ENCODE results near the gene PNPLA5.

Gene PNPLA5

DNA sequence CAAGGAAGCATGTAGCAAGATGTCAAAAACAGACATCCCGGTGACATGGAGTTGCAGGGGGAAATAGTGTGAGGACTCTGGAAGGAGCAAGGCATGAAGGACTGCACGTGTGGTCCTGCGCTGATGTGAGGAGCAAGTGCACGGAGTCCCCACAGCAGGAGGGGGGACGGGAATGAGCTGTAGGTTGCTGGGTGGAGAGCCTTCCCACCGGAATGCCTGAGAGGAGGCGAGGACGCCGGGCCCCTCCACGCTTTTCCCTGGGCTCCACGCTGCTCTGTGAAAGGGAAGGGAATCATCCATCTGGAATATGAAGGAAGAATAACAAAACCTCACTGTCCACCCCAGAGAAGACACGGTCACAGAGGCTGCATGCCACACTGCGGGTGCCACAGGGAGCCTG lies 56.1 kb downstream of the PNPLA5 start:
- no peak for DNase-seq

DNA sequence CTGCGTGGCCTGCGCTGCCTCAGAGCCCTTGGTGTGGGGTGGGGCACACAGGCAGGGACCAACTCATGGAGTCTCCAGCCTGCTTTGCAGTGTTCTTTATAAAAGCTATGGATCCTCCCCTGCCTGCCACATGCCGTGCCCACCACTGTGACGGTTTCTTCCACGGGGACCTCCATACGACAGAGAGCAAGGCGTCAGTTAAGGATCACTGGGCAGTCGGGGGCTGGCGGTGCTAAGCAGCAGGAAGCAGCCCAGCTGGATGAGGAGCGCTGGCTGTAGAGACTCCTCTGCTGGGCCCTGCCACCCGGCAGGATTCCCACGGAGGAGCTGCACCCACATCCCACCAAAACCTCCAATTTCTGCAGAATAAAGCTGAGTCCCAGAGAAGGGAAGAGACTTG lies 56.6 kb downstream of the PNPLA5 start:
- no peak for DNase-seq

DNA sequence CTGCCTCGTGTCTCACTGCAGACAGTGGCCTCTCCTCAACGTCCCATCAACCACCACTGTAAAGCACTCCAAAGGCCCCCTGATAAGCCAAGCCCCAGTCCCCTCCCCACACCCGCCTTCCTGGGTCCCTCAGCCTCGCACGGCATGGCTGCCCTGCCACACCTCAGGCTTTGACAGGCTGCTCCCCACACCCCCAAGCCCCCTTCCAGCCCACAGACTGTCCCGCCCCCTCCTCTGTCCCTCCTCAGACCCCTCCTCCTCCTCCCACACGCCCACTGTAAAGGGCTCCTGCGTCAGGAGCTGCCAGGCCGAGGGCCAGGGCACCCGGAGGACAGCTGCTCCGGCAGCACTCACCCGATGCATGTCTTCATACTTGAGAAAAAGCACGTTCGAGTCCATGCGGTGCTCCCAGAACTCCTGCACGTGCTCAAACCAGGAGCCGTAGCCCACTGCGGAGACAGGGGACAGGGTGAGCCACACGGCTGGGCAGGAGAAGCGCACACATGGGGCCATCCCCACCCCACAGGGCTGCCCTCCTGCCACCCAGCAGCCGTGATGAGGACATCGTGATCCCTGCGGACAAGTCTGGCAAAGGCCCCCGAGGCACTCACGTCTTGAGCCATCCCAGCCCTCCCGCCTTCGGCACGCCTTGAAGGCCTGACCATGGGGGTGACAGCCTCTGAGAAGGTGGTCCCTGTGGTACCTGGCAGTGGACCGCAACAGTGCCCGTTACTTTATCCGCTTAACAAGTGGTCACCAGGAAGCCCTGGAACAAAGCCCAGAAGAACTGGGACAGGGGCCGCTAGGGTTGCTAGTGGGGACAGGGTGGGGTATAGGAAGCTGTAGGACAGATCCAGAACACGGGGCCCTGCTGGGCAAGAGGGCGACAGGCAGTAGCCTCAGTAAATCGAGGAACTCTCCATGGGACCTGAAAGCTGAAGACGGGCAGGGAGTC lies 58.2 kb downstream of the PNPLA5 start:
- DNase-seq: no peak

DNA sequence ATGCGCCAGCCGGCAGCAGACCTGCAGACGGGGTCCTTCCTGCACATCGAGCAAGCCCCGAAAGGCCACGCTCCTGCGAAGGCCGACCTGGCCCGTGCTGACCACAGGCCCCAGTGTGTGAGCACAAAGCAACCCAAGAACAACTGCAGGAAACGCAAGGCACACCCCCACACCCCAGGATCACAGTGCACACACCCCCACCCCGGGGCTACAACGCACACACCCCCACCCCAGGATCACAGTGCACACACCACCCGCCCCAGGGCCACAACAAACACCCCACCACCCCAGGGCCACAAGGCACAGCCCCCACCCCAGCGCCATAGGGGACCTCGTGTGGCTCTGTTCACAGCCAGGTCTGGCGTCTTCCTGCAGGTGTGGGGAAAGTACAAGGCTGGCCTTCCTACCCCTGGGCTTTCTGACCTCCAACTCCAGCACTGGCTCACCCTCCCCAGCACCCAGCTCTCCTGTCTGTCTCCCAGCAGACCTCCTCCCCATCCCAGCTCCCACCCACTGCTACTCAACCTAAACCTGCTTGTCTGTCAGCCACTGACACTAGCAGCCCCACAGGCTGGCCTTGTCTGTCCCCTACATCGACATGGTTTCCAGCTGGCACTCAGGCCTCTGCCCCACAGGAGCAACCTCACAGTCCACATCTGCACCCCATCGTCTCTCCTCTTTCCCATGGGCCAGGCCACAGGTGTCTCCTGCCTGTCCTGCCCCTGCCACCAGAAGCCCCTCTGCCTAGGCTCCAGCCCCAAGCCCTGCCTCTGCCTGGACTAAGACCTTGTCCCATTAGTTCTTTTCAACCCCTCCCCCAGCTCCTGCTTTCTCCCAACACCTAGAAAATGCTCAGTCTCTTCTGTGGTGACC lies 59.2 kb downstream of the PNPLA5 start:
- DNase-seq: no peak

DNA sequence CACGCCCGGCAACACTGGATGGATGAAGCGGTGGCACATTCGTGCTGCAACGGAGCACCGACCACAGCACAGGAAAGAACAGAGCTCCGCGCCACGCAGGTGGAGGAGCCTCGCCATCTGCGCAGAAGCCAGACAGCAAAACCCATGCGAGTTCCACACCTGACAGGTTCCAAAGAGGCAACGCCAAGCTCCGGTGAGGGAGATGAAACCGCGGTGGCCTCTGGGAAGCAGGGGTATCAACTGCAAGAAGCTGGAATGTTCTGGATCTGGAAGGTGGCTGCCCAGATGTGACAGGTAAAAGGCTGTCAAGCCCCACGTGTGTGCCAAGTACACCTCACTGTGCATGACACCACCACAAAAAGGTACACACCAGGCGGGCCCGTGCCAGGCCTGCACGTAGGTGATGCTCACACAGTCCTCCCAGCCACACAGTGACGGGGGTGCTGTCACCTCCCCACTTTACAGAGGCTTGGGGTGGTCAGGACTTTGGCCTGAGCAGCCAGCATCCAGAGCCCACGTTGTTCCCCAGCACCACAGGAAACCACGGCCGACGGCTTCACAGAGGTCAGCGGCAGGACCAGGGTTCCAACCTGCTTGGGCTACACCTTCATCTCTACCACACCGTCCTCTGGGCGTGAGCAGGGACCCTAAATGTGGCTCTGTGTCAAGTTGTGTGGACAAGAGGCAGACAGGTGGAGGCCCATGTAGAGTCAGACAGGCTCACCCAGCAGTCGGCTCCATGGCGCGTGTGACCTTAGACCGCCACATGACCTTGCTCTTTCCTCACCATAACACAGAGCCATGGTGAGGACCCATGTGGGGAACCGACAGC lies 60.0 kb downstream of the PNPLA5 start:
- no peak for DNase-seq

DNA sequence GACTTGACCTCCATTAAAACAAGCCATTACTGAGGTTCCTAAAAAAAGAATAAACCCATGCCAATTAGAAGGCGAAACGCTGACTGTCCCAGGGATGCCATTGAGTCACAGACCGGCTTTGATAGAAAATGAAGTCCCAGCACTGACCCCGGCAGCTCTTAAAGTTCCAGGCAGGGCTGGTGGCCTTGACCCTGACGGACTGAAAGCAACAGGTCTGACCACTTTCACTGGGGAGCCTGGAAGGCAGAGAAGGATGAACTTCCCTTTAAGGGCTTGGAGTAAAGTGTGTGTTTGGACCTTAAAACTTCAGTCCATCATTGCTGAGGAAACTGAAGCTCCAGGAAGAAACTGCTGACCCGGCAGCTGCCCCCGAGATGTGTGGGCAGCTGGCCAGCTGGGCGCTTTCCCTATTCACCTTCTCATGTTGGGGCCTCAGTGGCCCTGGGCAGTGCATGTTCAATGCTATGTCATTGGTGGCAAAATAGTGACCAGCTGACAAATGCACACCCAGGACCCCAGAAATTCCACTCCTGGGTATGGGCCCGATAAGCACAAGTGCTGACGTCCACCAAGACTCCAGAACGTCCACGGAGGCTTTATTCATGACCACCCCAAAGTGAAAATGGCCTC lies 60.8 kb downstream of the PNPLA5 start:
- DNase-seq: no peak

DNA sequence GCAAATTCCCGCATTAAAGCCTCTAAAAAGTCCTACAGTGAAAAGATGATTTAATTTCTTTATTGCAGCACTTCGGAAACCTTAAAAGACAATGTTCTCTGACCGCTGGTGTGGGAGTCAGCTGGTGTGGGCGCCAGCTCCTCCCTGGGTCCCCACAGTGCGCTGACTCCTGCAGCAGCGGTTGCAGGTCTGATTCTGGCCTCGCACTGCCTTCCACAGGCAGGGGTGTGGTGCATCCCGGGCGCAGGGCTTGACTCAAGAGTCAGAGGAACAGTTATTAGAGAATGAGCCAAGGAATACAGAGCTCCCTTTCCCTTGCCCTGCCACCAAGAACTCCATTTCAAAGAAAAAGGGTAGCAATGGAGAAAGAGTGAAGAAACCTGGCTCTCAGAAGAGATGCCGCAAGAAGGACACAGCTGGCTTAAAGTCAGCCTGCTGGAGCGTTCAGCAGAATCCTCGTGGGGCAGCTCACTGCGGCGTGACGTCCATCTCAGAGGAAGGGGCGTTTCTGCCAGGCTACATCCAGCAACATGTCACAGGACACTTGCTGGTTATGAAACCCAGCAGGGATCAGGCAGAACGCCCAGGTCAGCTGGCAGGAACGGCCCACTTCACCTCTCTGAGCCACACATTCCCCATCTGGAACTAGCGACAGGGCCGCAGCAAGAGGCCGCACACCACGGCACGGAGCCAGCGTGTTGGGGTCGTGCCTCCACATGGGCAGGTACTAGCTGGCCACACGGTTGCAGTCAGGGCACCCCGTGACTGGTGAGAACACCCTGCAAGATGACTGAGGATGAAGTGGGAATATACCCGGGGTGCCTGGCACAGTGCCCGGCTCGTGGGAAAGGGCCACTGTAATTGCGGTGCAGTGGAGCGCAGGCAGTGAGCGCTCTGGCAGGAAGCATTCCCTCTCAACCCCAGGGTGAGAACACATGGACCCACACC lies 61.6 kb downstream of the PNPLA5 start:
- DNase-seq: no peak

Data from activated CD4-positive, alpha-beta T cell treated with anti-CD3 and anti-CD28 coated beads, Interleukin-10, Interleukin-2, amounts not matched to agents 100 ng/mL and 50 ng/mL, durations not matched to agents 16 hours and 8 hours (primary cell).